Lung (tissue), 12 donors: ENCODE results near the gene RHOT2. TPM values are rescaled to one million over a fixed set of nuclear protein-coding genes. Genes with fewer than 3 reads are reported as not detected.

Source experiments
- ATAC-seq: fragments of 200-7000 bp; cut with Tn5 transposase; one replicate; pipeline ENCODE4 v1.9.1; 2020; ENCODE audit warnings: moderate number of reproducible peaks; ENCODE audit not compliant: insufficient read depth, low FRiP score
- DNase-seq, 3 donors: peaks; one replicate each; pipeline ENCODE4 v3.0.0-alpha.2; 2013 to 2017
- H3K27ac ChIP-seq, 2 donors: one replicate each; pipeline ENCODE4 v1.5.1; 2013; ENCODE audit warnings: mild to moderate bottlenecking in 2 of 2, moderate library complexity in 2 of 2, control low read depth in 1 of 2, inconsistent platforms in 1 of 2, low read depth in 1 of 2, low read length in 1 of 2
- H3K27me3 ChIP-seq, 3 donors: one replicate each; pipeline ENCODE4 v1.5.1; 2013; ENCODE audit warnings: low read length in 2 of 3; ENCODE audit not compliant: control insufficient read depth in 3 of 3, insufficient read depth in 3 of 3
- H3K36me3 ChIP-seq, 4 donors: one replicate each; pipeline ENCODE4 v1.5.1; 2013; ENCODE audit warnings: low read length in 4 of 4, mild to moderate bottlenecking in 1 of 4, moderate library complexity in 1 of 4; ENCODE audit not compliant: control insufficient read depth in 4 of 4, insufficient read depth in 4 of 4
- H3K4me1 ChIP-seq, 5 donors: one replicate each; pipeline ENCODE4 v1.5.1; 2013; ENCODE audit warnings: low read length in 5 of 5, mild to moderate bottlenecking in 2 of 5, moderate library complexity in 1 of 5; ENCODE audit not compliant: control insufficient read depth in 5 of 5, insufficient read depth in 5 of 5
- H3K4me3 ChIP-seq: one replicate; pipeline ENCODE4 v1.5.1; 2013; ENCODE audit warnings: mild to moderate bottlenecking, control low read depth, moderate library complexity
- H3K9ac ChIP-seq, 2 donors: one replicate each; pipeline ENCODE4 v1.5.1; 2013; ENCODE audit warnings: low read length in 2 of 2, control low read depth in 1 of 2; ENCODE audit not compliant: insufficient read depth in 1 of 2
- H3K9me3 ChIP-seq, 4 donors: one replicate each; pipeline ENCODE4 v1.5.1; 2013; ENCODE audit warnings: low read length in 3 of 4, mild to moderate bottlenecking in 1 of 4, moderate library complexity in 1 of 4; ENCODE audit not compliant: control insufficient read depth in 4 of 4, insufficient read depth in 3 of 4
- WGBS, 2 donors: extraction: QIAGEN DNeasy Blood & Tissue Kit; methylation state at CpG; one replicate each; pipeline ENCODE4 v1.1.7; 2013; 5-methylcytosine and 5-hydroxymethylcytosine counted together
- polyA plus RNA-seq, 2 donors: library from polyadenylated mRNA; stranded (reverse); fragments of 200-250 nt; gene quantifications; one replicate each; pipeline ENCODE4 v1.2.1, GENCODE V29; 2013
- total RNA-seq, 2 donors: library from RNA; depleted of rRNA in 1 of 2; stranded (reverse); fragments of >200 nt in 1 of 2; gene quantifications; one replicate each; pipeline ENCODE4 v1.2.1, GENCODE V29; 2014 to 2021
- TF ChIP-seq, protein P1 (sequence below): IDR thresholded peaks from 2 replicates; pipeline ENCODE4 v1.5.1; 2012; ENCODE audit warnings: mild to moderate bottlenecking; ENCODE audit errors: control extremely low read depth, extremely low read depth
- donor health status: control.
- donor health status: control.
- donor health status: Bipolar disorder and iron deficiency.
- donor health status: healthy.
- donor health status: DM: yes; HTN: yes; CAD: no.

The RHOT2 gene
- total and polyA plus RNA-seq, 4 donors: 40.5 to 121 (median 115) TPM

DNA sequence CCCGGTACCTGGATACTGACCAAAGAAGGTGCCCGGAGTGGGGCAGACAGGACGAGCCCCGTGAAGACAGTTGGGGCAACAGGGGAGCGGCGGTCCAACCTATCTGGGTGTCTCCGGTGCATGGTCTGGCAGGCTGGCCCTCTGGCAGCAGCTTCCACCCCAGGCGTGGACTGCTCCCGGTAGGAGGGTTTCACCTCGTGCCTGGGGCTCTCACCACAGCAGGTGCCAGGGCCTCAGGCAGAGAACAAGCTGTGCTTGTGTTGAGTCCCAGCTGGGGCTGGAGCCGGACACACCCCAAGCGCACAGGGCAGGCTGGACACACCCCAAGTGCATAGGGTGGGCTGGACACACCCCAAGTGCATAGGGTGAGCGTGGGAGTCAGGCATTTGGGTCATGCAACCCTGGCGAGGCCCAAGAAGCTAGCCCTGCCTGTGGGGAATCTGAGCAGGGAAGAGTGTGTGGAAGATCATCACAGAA lies 39.2 kb downstream of the RHOT2 start:
- ATAC-seq (no peak), DNase-seq (no peak)

DNA sequence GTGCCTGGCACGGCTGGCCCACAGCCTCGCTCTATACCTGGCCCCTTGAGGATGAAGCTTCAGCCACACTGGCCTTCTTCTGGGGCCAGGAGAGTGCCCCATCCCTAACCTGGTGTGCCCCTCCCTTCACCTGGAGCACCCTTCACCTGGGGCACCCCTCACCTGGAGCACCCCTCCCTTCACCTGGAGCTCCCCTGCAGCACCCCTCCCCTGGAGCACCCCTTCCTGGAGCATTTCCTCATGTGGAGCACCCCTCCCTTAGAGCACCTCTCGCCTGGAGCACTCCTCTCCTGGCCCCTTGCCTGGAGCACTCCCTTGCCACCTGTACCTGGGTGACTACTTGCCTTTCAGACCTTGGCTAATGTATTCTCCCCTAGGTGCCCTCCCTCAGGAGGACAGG lies 40.1 kb downstream of the RHOT2 start:
- no peak for ATAC-seq
- Histone ChIP-seq H3K9me3 (peaks cover 0 to 5% (median 0%) of the 10 kb centered on the region in 4 donors), H3K4me3 (no peak overlapping the region), H3K27me3 (peaks cover 11 to 49% (median 28%) of the 10 kb centered on the region in 3 donors), H3K4me1 (no peaks in the 10 kb centered on the region), H3K9ac (no peak overlapping the region), H3K36me3 (no peaks in the 10 kb centered on the region), H3K27ac (no peak overlapping the region)
- TF ChIP-seq, protein P1, sequence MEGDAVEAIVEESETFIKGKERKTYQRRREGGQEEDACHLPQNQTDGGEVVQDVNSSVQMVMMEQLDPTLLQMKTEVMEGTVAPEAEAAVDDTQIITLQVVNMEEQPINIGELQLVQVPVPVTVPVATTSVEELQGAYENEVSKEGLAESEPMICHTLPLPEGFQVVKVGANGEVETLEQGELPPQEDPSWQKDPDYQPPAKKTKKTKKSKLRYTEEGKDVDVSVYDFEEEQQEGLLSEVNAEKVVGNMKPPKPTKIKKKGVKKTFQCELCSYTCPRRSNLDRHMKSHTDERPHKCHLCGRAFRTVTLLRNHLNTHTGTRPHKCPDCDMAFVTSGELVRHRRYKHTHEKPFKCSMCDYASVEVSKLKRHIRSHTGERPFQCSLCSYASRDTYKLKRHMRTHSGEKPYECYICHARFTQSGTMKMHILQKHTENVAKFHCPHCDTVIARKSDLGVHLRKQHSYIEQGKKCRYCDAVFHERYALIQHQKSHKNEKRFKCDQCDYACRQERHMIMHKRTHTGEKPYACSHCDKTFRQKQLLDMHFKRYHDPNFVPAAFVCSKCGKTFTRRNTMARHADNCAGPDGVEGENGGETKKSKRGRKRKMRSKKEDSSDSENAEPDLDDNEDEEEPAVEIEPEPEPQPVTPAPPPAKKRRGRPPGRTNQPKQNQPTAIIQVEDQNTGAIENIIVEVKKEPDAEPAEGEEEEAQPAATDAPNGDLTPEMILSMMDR: no peak
- 58 to 63% methylated on average over 3 of the region's 3 CpGs for WGBS, 2 donors
- DNase-seq: no peak

More for the DNA sequence above, 39.2 kb downstream of the RHOT2 start:
- Histone ChIP-seq H3K9ac (no peak overlapping the region), H3K27ac (no peak overlapping the region), H3K27me3 (peaks cover 11 to 59% (median 32%) of the 10 kb centered on the region in 3 donors), H3K9me3 (peaks cover 0 to 5% (median 0%) of the 10 kb centered on the region in 4 donors), H3K4me1 (no peaks in the 10 kb centered on the region), H3K36me3 (no peaks in the 10 kb centered on the region), H3K4me3 (no peak overlapping the region)
- 37 to 55% methylated on average over 14 of the region's 14 CpGs for WGBS, 2 donors
- TF ChIP-seq, protein P1: no peak

DNA sequence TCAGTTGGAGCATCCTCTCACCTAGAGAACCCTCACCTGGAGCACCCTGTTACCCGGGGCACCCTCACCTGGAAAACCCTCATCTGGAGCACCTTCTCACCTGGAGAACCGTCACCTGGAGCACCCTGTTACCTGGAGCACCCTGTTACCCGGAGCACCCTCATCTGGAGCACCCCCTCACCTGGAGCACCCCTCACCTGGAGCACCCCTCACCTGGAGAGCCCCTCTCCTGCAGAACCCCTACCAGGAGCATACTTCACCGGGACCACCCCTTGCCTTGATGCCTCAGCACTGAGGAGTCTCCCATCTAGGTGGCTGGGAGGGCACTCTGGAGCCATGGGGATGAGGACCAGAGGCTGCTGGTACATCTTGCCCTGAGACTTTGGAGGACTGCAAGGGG lies 41.0 kb downstream of the RHOT2 start:
- no peaks in the 10 kb centered on the region for H3K4me1 ChIP-seq
- 58 to 73% methylated on average over 4 of the region's 4 CpGs for WGBS, 2 donors
- H3K4me3 ChIP-seq: no peak overlapping the region
- ATAC-seq (no peak), DNase-seq (no peak)
- peaks cover 11 to 41% (median 18%) of the 10 kb centered on the region in 3 donors for H3K27me3 ChIP-seq
- TF ChIP-seq, protein P1: no peak
- no peak overlapping the region for H3K9ac ChIP-seq
- H3K27ac ChIP-seq: no peak overlapping the region
- H3K9me3 ChIP-seq: peaks cover 0 to 5% (median 0%) of the 10 kb centered on the region in 4 donors
- H3K36me3 ChIP-seq: no peaks in the 10 kb centered on the region
